Heart right ventricle (tissue), 16 donors: ENCODE results near the gene SIRT7. TPM values are rescaled to one million over a fixed set of nuclear protein-coding genes. Genes with fewer than 3 reads are reported as not detected.

Source experiments
- ATAC-seq, 8 donors: fragments of 200-7000 bp; cut with Tn5 transposase; one replicate each; pipeline ENCODE4 v1.9.1; 2020; ENCODE audit warnings: mild to moderate bottlenecking in 8 of 8, moderate library complexity in 8 of 8, moderate number of reproducible peaks in 1 of 8
- DNase-seq, 2 donors: peaks; one replicate each; pipeline ENCODE4 v3.0.0-alpha.2; 2020
- H3K27ac ChIP-seq, 10 donors: fragments of 200-600 bp; sonication (generic) in 2 of 10; one replicate each; pipeline versions ENCODE4 v1.5.0 to v1.8.0; 2020 to 2022; ENCODE audit warnings: mild to moderate bottlenecking in 3 of 10
- H3K27me3 ChIP-seq, 7 donors: fragments of 200-600 bp; one replicate each; pipeline ENCODE4 v1.8.0; 2021 to 2022; ENCODE audit warnings: mild to moderate bottlenecking in 2 of 7
- H3K36me3 ChIP-seq, 9 donors: fragments of 200-600 bp; sonication (generic) in 1 of 9; one replicate each; pipeline versions ENCODE4 v1.5.0 to v1.8.0; 2020 to 2022; ENCODE audit warnings: mild to moderate bottlenecking in 2 of 9
- H3K4me1 ChIP-seq, 9 donors: fragments of 200-600 bp; sonication (generic) in 1 of 9; one replicate each; pipeline versions ENCODE4 v1.5.0 to v1.8.0; 2020 to 2022; ENCODE audit warnings: mild to moderate bottlenecking in 4 of 9
- H3K4me3 ChIP-seq, 10 donors: fragments of 200-600 bp; sonication (generic) in 2 of 10; one replicate each; pipeline versions ENCODE4 v1.5.0 to v1.8.0; 2020 to 2022; ENCODE audit warnings: mild to moderate bottlenecking in 7 of 10, moderate library complexity in 2 of 10
- H3K9me3 ChIP-seq, 11 donors: fragments of 200-600 bp in 10 of 11; sonication (generic) in 2 of 11; one replicate each; pipeline versions ENCODE4 v1.5.0 to v1.8.0; 2013 to 2022; ENCODE audit warnings: mild to moderate bottlenecking in 2 of 11, control low read depth in 1 of 11, moderate library complexity in 1 of 11
- WGBS, 2 donors: extraction: QIAGEN DNeasy Blood & Tissue Kit; methylation state at CpG; one replicate each; pipeline ENCODE4 v1.1.7; 2013; ENCODE audit warnings: inconsistent platforms in 1 of 2; 5-methylcytosine and 5-hydroxymethylcytosine counted together
- intact Hi-C, 10 donors: fragments of 100-400 bp; cut with DNase I; formaldehyde crosslinking; loops; one replicate each; pipeline versions ENCODE4 v1.11.1 to v1.14.2; 2022
- polyA plus RNA-seq, 2 donors: library from polyadenylated mRNA; stranded (reverse); fragments of 200-250 nt; gene quantifications; one replicate each; pipeline ENCODE4 v1.2.3, GENCODE V29; 2013
- total RNA-seq, 10 donors: library from RNA; stranded (reverse); fragmentation: NEBNext Ultra II Directional in 3 of 10; extraction: Animal tissue kit (Norgen Biotek cat#: 25700) in 3 of 10; gene quantifications; one replicate each; pipeline versions ENCODE4 v1.2.1 to v1.2.4, GENCODE V29; 2021 to 2023
- TF ChIP-seq, protein P1 (sequence below), 9 donors: fragments of 200-600 bp; sonication (generic) in 2 of 9; IDR thresholded peaks; one replicate each; pipeline versions ENCODE4 v1.5.0 to v1.8.0; 2021 to 2022; ENCODE audit warnings: antibody characterized with exemption in 9 of 9, mild to moderate bottlenecking in 5 of 9, moderate library complexity in 1 of 9
- donor health status: Arrhythmogenic right ventricular cardiomyopathy.
- donor health status: ischemic (EF 13 %, LVEDD 7.1; RV severe dilation, severe dysfunction).
- donor health status: healthy with polysubstance abuse.
- donor health status: DM: no; HTN: yes; CAD: no.
- donor health status: DM: no; HTN: no; CAD: no.
- donor health status: ischemic (EF 25% LVEDD 6.9; RV normal size, moderate dysfunction).
- donor health status: ischemic (EF 25% LVEDD 5.7; RV mildly dilated, moderate dysfunction).
- donor health status: healthy.
- donor health status: DM: yes; HTN: yes; CAD: no.
- donor health status: Ischemic cardiomyopathy.
- donor health status: ischemic (EF 35%, LVEDD 5.7; RV mildly dilated, moderate dysfunction).
- donor health status: nonischemic (EF 11% LVEDD 7.7; RV severe dilation, severe dysfunction).
- donor health status: DM: yes; HTN: yes; CAD: no.
- donor health status: PGD.
- donor health status: ischemic (EF 29% LVEDD 5.4; RV normal size, mild dysfunction).
- donor health status: nonischemic (EF 23%, LVEDD 6.1; RV moderate dilation, normal function).

Gene SIRT7
- total and polyA plus RNA-seq, 12 donors = 4.4 to 15.7 (median 6.2) TPM

DNA sequence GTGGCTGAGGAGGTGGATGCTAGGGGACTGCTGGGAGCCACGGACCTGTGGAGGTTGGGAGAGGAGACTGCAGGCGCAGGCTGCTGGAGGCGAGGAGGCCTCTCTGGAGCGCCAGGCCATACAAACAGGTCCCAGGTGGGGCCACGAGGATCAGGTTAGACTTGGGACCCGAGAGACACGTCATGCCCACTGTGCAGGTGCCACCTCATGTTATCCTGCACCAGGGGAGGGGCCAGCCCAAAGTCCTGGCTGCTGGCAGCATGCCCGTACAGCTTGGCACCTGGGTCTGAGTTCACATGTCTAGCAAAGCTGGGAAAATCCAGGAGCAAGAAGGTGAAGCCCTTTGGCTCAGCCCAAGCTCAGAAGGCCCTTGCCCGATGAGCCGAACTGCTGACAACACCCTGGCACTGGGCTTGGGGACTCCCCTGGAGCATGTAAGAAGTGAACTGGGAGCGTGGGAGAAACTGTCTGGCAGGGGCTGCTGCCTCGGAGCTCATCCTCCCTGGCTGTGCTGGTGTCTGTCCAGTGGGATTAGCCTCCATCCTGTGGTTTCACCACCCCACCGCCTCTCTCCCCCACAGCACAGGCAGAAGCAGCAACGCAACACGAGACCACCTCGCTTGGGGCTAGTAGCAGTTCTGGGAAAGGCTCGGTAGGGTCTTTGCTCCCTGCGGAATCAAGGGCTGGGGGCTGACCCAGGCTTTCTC lies 52.1 kb downstream of the SIRT7 start:
- intact Hi-C loops = no loop called here
- no peaks in the 10 kb centered on the region for H3K9me3 ChIP-seq
- TF ChIP-seq, protein P1, sequence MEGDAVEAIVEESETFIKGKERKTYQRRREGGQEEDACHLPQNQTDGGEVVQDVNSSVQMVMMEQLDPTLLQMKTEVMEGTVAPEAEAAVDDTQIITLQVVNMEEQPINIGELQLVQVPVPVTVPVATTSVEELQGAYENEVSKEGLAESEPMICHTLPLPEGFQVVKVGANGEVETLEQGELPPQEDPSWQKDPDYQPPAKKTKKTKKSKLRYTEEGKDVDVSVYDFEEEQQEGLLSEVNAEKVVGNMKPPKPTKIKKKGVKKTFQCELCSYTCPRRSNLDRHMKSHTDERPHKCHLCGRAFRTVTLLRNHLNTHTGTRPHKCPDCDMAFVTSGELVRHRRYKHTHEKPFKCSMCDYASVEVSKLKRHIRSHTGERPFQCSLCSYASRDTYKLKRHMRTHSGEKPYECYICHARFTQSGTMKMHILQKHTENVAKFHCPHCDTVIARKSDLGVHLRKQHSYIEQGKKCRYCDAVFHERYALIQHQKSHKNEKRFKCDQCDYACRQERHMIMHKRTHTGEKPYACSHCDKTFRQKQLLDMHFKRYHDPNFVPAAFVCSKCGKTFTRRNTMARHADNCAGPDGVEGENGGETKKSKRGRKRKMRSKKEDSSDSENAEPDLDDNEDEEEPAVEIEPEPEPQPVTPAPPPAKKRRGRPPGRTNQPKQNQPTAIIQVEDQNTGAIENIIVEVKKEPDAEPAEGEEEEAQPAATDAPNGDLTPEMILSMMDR (IDR thresholded peaks at IDR 0.05) = no peak
- 62 to 65% methylated on average over 18 of the region's 18 CpGs for WGBS, 2 donors
- peak overlapping the region in 2 of 10 donors; percentile 7 to 20 for H3K27ac ChIP-seq
- no peak overlapping the region for H3K4me3 ChIP-seq
- peaks cover 0 to 62% (median 20%) of the 10 kb centered on the region in 9 donors for H3K36me3 ChIP-seq
- no peaks in the 10 kb centered on the region for H3K27me3 ChIP-seq
- no peak for ATAC-seq
- peaks cover 35 to 84% (median 63%) of the 10 kb centered on the region in 9 donors for H3K4me1 ChIP-seq
- DNase-seq = no peak

DNA sequence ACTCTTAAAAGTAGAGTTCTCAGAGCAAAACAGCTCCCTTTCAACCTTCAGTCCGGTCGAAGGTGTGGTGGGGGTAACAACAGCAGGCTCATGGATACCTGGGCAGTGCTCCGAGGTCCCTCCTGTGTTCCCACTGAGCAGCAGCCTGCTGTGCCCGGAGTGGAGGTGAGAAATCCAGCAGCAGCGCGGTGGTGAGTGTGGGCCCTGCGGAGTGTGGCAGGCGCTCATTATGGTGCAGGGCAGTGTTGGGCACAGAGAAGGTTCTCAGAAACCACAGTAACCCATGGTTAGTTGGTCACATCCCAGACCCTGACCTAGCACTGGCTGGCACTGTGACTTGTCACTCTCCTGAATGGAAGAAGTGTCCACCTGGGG lies 52.6 kb downstream of the SIRT7 start:
- TF ChIP-seq, protein P1 (IDR thresholded peaks at IDR 0.05) = no peak
- intact Hi-C loops = no loop called here
- no peak for DNase-seq
- Histone ChIP-seq H3K9me3 (no peaks in the 10 kb centered on the region), H3K27ac (no peak overlapping the region), H3K36me3 (peaks cover 0 to 62% (median 20%) of the 10 kb centered on the region in 9 donors), H3K4me1 (peaks cover 35 to 83% (median 62%) of the 10 kb centered on the region in 9 donors), H3K4me3 (no peak overlapping the region), H3K27me3 (no peaks in the 10 kb centered on the region)
- ATAC-seq = no peak
- WGBS, 2 donors = 97% methylated on average over 8 of the region's 8 CpGs

DNA sequence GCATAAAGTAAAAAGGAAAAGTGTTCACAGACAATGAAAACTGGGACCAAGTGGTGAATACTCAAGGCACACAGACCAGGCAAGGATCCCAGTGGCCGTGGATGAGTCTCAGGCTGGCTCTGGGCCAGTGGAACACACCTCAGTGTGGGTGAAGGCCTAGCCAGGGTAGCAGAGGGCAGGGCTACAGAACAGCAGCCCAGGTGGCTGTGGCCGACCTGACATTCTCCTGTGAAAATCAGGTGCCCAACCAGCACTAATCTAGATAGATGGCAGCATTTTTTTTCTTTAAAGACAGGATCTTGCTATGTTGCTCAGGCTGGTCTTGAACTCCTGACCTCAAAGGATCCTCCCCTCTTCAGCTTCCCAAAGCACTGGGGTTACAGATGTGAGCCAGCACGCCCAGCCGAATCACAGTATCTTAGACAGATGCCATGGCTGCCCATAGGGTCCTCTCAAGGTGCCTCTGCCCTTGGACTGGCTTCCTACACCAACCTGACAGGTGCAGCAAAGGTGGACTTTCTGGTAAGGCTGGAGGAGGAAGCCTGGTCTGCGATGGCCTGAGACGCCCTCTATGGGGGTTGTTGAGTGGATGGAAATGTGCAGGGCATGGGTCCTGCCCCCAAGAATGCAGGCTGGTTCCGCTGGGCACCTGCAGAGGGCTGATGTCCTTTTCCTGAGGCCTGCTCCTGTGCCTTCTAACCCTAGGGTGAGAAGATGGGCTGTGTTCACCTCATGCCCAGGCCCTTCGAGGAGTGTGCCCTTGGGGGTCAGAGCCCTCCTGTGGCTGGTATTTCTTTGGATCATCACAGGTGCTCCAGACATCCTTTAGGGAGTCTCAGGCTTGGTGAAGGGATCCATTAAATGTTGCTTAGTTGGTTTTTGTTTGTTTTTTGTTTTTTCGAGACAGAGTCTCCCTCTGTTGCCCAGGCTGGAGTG lies 53.9 kb downstream of the SIRT7 start:
- H3K27me3 ChIP-seq = no peaks in the 10 kb centered on the region
- intact Hi-C loops = loop anchor here in 1 of 10 donors (5.0 kb wide), 1 partner anchor 42 kb away; no protein-coding TSS in a partner anchor
- no peak for DNase-seq
- peaks cover 26 to 76% (median 55%) of the 10 kb centered on the region in 9 donors for H3K4me1 ChIP-seq
- 80 to 81% methylated on average over 9 of the region's 9 CpGs for WGBS, 2 donors
- H3K36me3 ChIP-seq = peaks cover 0 to 51% (median 14%) of the 10 kb centered on the region in 9 donors
- no peak overlapping the region for H3K4me3 ChIP-seq
- no peak for ATAC-seq
- H3K9me3 ChIP-seq = no peaks in the 10 kb centered on the region
- peak overlapping the region in 2 of 10 donors; percentile 11 to 99 for H3K27ac ChIP-seq
- TF ChIP-seq, protein P1 (IDR thresholded peaks at IDR 0.05) = no peak

DNA sequence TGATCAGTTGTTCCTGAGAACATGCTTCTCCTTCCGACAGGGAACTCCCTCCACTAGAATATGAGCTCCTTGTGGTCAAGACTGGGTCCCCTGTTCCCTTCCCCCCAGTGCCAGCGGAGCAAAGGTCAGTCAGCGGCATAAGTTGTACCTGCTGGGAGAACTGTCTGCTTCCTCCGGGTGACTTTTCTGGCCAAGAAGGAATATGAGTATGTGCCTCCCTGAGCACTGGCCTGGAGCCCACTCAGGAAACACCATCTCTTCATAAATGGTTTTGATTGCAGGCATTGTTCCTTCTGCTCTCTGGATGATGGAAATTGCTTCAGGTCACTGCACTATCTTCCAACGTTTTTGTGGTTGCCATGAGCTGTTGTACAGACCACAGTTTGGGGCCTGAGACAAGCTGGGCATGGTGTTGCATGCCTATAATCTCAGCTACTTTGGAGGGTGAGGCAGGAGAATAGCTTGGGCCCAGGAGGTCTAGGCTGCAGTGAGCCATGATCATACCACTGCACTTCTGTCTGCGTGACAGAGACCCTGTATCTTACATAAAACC lies 54.8 kb downstream of the SIRT7 start:
- peaks cover 26 to 76% (median 55%) of the 10 kb centered on the region in 9 donors for H3K4me1 ChIP-seq
- H3K27me3 ChIP-seq = no peaks in the 10 kb centered on the region
- no peaks in the 10 kb centered on the region for H3K9me3 ChIP-seq
- TF ChIP-seq, protein P1 (IDR thresholded peaks at IDR 0.05) = no peak
- peaks cover 0 to 51% (median 13%) of the 10 kb centered on the region in 9 donors for H3K36me3 ChIP-seq
- intact Hi-C loops = loop anchor here in 1 of 10 donors (5.0 kb wide), 1 partner anchor 41 kb away; no protein-coding TSS in a partner anchor
- peak overlapping the region in 3 of 10 donors; percentile 98 to 99 (median 98) for H3K27ac ChIP-seq
- ATAC-seq (no peak), DNase-seq (no peak)
- H3K4me3 ChIP-seq = no peak overlapping the region
- 79 to 80% methylated on average over 6 of the region's 6 CpGs for WGBS, 2 donors
